H1 (cell line): ENCODE data around the gene HERC3. TPM values are rescaled to one million over a fixed set of nuclear protein-coding genes. Genes with fewer than 3 reads are reported as not detected.

Source experiments
- CTCF ChIA-PET: fragments of 300-600 bp; sonication (Branson Sonifier 250); formaldehyde crosslinking; loops from one replicate; lab custom pipeline; 2021; ENCODE audit not compliant: partially characterized antibody; lab: Charles Lee
- POLR2A ChIA-PET: fragments of 300-600 bp; sonication (Branson Sonifier 250); formaldehyde crosslinking; loops from one replicate; lab custom pipeline; 2021; ENCODE audit warnings: inconsistent platforms; ENCODE audit not compliant: partially characterized antibody; lab: Charles Lee
- DNase-seq, 2 experiments: peaks; one replicate each; pipeline versions ENCODE4 v3.0.0 to v3.0.0-alpha.2; 2010 to 2022; ENCODE audit warnings: low spot score in 2 of 2, low read depth in 1 of 2, mixed read lengths in 1 of 2
- FAIRE-seq: peaks from 2 replicates; lab custom pipeline; 2011; peaks lifted over from hg19 to GRCh38; lab: Jason Lieb, UNC
- H2AFZ ChIP-seq: 2 replicates; pipeline ENCODE4 v1.8.1; 2012; ENCODE audit warnings: low read length, inconsistent platforms
- H2AK5ac ChIP-seq: 2 replicates; pipeline ENCODE4 v1.6.1; 2013; ENCODE audit warnings: low read depth, low read length
- H2BK120ac ChIP-seq: replicated peaks from 2 replicates; pipeline ENCODE3; 2013; ENCODE audit warnings: low read depth, low read length, inconsistent platforms
- H2BK12ac ChIP-seq: 2 replicates; pipeline ENCODE4 v1.6.1; 2013; ENCODE audit warnings: low read depth, low read length
- H2BK15ac ChIP-seq: 2 replicates; pipeline ENCODE4 v1.6.1; 2013; ENCODE audit warnings: low read length
- H2BK20ac ChIP-seq: 2 replicates; pipeline ENCODE4 v1.6.1; 2013; ENCODE audit warnings: low read length
- H2BK5ac ChIP-seq: 2 replicates; pipeline ENCODE4 v1.6.1; 2013; ENCODE audit warnings: low read depth, low read length
- H3K14ac ChIP-seq: 2 replicates; pipeline ENCODE4 v1.6.1; 2013; ENCODE audit warnings: inconsistent platforms; ENCODE audit not compliant: insufficient read length
- H3K18ac ChIP-seq: 2 replicates; pipeline ENCODE4 v1.6.1; 2013; ENCODE audit warnings: low read length; ENCODE audit errors: extremely low read depth
- H3K23ac ChIP-seq: 2 replicates; pipeline ENCODE4 v1.6.1; 2013; ENCODE audit warnings: inconsistent platforms; ENCODE audit not compliant: insufficient read length
- H3K23me2 ChIP-seq: 2 replicates; pipeline ENCODE4 v1.6.1; 2013; ENCODE audit warnings: low read depth, low read length
- H3K27ac ChIP-seq: 2 replicates; pipeline ENCODE4 v1.6.1; 2011; ENCODE audit warnings: low read depth, low read length, inconsistent platforms
- H3K27me3 ChIP-seq, 4 experiments: replicated peaks in 1 of 4; 1 replicate in 1 of 4; 2 replicates in 3 of 4; pipeline versions ENCODE4 v1.6.1 to v1.8.1; 2011 to 2013; ENCODE audit warnings: low read length in 3 of 4, mild to moderate bottlenecking in 3 of 4, inconsistent platforms in 2 of 4, mixed read lengths in 2 of 4, moderate library complexity in 1 of 4; ENCODE audit not compliant: control insufficient read depth in 3 of 4, insufficient read depth in 3 of 4; ENCODE audit errors: extremely low read depth in 1 of 4
- H3K36me3 ChIP-seq, 4 experiments: 2 replicates each; pipeline versions ENCODE4 v1.6.1 to v1.8.1; 2011 to 2013; ENCODE audit warnings: mild to moderate bottlenecking in 4 of 4, low read length in 3 of 4, moderate library complexity in 2 of 4, control low read depth in 1 of 4, inconsistent platforms in 1 of 4; ENCODE audit not compliant: insufficient read depth in 4 of 4, control insufficient read depth in 2 of 4
- H3K4ac ChIP-seq: replicated peaks from 2 replicates; pipeline ENCODE3; 2013; ENCODE audit warnings: low read length, low read depth, mixed read lengths, inconsistent platforms; ENCODE audit not compliant: insufficient read length
- H3K4me1 ChIP-seq, 4 experiments: replicated peaks in 1 of 4; 1 replicate in 1 of 4; 2 replicates in 3 of 4; pipeline versions ENCODE4 v1.6.1 to v1.8.1; 2011 to 2013; ENCODE audit warnings: low read length in 3 of 4, inconsistent platforms in 2 of 4, mixed read lengths in 1 of 4; ENCODE audit not compliant: insufficient read depth in 4 of 4, control insufficient read depth in 3 of 4
- H3K4me2 ChIP-seq, 2 experiments: 2 replicates each; pipeline versions ENCODE4 v1.6.1 to v1.8.1; 2011 to 2013; ENCODE audit warnings: low read depth in 2 of 2, low read length in 2 of 2, control low read depth in 1 of 2, inconsistent platforms in 1 of 2, mild to moderate bottlenecking in 1 of 2; ENCODE audit not compliant: insufficient read depth in 1 of 2
- H3K4me3 ChIP-seq, 4 experiments: fragments of 200-600, 300-600 bp in 1 of 4; sonication (generic), shearing (Covaris generic), sonication (Bioruptor Twin) in 1 of 4; 2 replicates each; pipeline versions ENCODE4 v1.5.1 to v1.8.1; 2011 to 2016; ENCODE audit warnings: low read length in 4 of 4, low read depth in 3 of 4, control low read depth in 2 of 4, inconsistent platforms in 2 of 4, mild to moderate bottlenecking in 2 of 4, mixed read lengths in 1 of 4, moderate library complexity in 1 of 4; ENCODE audit not compliant: insufficient read depth in 2 of 4; ENCODE audit errors: extremely low read depth in 1 of 4
- H3K56ac ChIP-seq: replicated peaks from 2 replicates; pipeline ENCODE3; 2013; ENCODE audit warnings: low read depth, mild to moderate bottlenecking, mixed read lengths, low read length, inconsistent platforms; ENCODE audit not compliant: insufficient read length
- H3K79me1 ChIP-seq: 2 replicates; pipeline ENCODE4 v1.6.1; 2013; ENCODE audit warnings: low read depth, low read length, control low read depth
- H3K79me2 ChIP-seq, 2 experiments: 2 replicates each; pipeline versions ENCODE4 v1.6.1 to v1.8.1; 2012 to 2013; ENCODE audit warnings: low read length in 2 of 2, mild to moderate bottlenecking in 2 of 2, inconsistent platforms in 1 of 2; ENCODE audit not compliant: insufficient read depth in 2 of 2, control insufficient read depth in 1 of 2
- H3K9ac ChIP-seq, 4 experiments: replicated peaks in 1 of 4; 1 replicate in 1 of 4; 2 replicates in 3 of 4; pipeline versions ENCODE4 v1.6.1 to v1.8.1; 2011 to 2013; ENCODE audit warnings: low read depth in 3 of 4, low read length in 3 of 4, control low read depth in 2 of 4, mild to moderate bottlenecking in 2 of 4, moderate library complexity in 2 of 4, inconsistent platforms in 1 of 4; ENCODE audit errors: extremely low read depth in 1 of 4
- H3K9me3 ChIP-seq, 2 experiments: 2 replicates each; pipeline versions ENCODE4 v1.6.1 to v1.8.1; 2012 to 2013; ENCODE audit warnings: mild to moderate bottlenecking in 2 of 2, moderate library complexity in 2 of 2, control low read depth in 1 of 2, inconsistent platforms in 1 of 2, low read depth in 1 of 2, low read length in 1 of 2, mixed read lengths in 1 of 2; ENCODE audit not compliant: insufficient read depth in 2 of 2
- H4K20me1 ChIP-seq, 2 experiments: replicated peaks in 1 of 2; 2 replicates each; pipeline versions ENCODE3 to v1.8.1; 2011 to 2013; ENCODE audit warnings: inconsistent platforms in 2 of 2, low read length in 2 of 2, mild to moderate bottlenecking in 1 of 2; ENCODE audit not compliant: insufficient read depth in 2 of 2, control insufficient read depth in 1 of 2
- H4K5ac ChIP-seq: 2 replicates; pipeline ENCODE4 v1.6.1; 2013; ENCODE audit warnings: low read length, low read depth, mixed read lengths, inconsistent platforms; ENCODE audit not compliant: insufficient read length
- H4K8ac ChIP-seq: 2 replicates; pipeline ENCODE4 v1.8.0; 2013; ENCODE audit warnings: mild to moderate bottlenecking, moderate library complexity, low read length, inconsistent platforms; ENCODE audit not compliant: insufficient read depth; ENCODE audit errors: extremely low read depth
- H4K91ac ChIP-seq: replicated peaks from 2 replicates; pipeline ENCODE3; 2013; ENCODE audit warnings: low read length, mixed read lengths, inconsistent platforms; ENCODE audit not compliant: insufficient read length
- ASH2L ChIP-seq: fragments of 200-600, 300-600 bp; sonication (generic); IDR thresholded peaks from one replicate; pipeline ENCODE4 v1.7.1; 2017; ENCODE audit warnings: low read length
- BCL11A ChIP-seq, 2 experiments: IDR thresholded peaks; one replicate each; pipeline ENCODE4 v1.6.1; 2011; ENCODE audit warnings: low read depth in 2 of 2, low read length in 2 of 2, mild to moderate bottlenecking in 2 of 2
- CBX5 ChIP-seq: fragments of 300-800, 300-1000 bp; sonication (generic); IDR thresholded peaks from 2 replicates; pipeline ENCODE4 v1.7.1; 2016; ENCODE audit warnings: antibody characterized with exemption, low read length, low read depth
- MAFK ChIP-seq: IDR thresholded peaks from 2 replicates; pipeline ENCODE4 v1.6.1; 2012; ENCODE audit warnings: low read depth, mild to moderate bottlenecking, improper control_type of control experiment, low read length
- POLR2A ChIP-seq, 2 experiments: IDR thresholded peaks; 1 replicate in 1 of 2; 2 replicates in 1 of 2; pipeline ENCODE4 v1.6.1; 2011; ENCODE audit warnings: low read depth in 2 of 2, low read length in 2 of 2, mild to moderate bottlenecking in 2 of 2; ENCODE audit errors: control extremely low read depth in 1 of 2
- RXRA ChIP-seq: IDR thresholded peaks from 2 replicates; pipeline ENCODE4 v1.6.1; 2011; ENCODE audit warnings: low read depth, mild to moderate bottlenecking, low read length, moderate library complexity; ENCODE audit not compliant: insufficient read depth
- SP1 ChIP-seq: IDR thresholded peaks from 2 replicates; pipeline ENCODE4 v1.6.1; 2011; ENCODE audit warnings: low read depth, low read length
- TAF7 ChIP-seq: optimal IDR thresholded peaks from 2 replicates; pipeline ENCODE3; 2011; ENCODE audit warnings: low read depth, mild to moderate bottlenecking, inconsistent platforms, low read length, moderate library complexity, borderline replicate concordance
- YY1 ChIP-seq: IDR thresholded peaks from 2 replicates; pipeline ENCODE4 v1.6.1; 2011; ENCODE audit warnings: low read depth, mild to moderate bottlenecking, low read length
- WGBS, 2 experiments: shearing (Covaris generic) in 1 of 2; methylation state at CpG; one replicate each; pipeline versions ENCODE4 v1.1.6 to v1.1.7; 2013 to 2015; ENCODE audit warnings: low lambda C conversion rate in 2 of 2, mixed read lengths in 2 of 2, inconsistent platforms in 1 of 2, low coverage in 1 of 2, missing lambda C conversion rate in 1 of 2; ENCODE audit not compliant: insufficient replicate concordance in 2 of 2, insufficient coverage in 1 of 2, insufficient read length in 1 of 2; ENCODE audit errors: extremely low coverage in 1 of 2, missing lambda C conversion rate in 1 of 2; 5-methylcytosine and 5-hydroxymethylcytosine counted together
- polyA plus RNA-seq, 7 experiments: library from polyadenylated mRNA; depleted of rRNA in 3 of 7; stranded (reverse) in 5 of 7; unstranded in 2 of 7; fragments of >200 nt in 5 of 7; fragments of 200-250 nt in 2 of 7; gene quantifications; 1 replicate in 5 of 7; 2 replicates in 1 of 7; 4 replicates in 1 of 7; pipeline versions ENCODE4 v1.2.1 to v1.2.3, GENCODE V29; 2011 to 2013; ENCODE audit warnings: missing spikeins in 2 of 7, mixed read lengths in 2 of 7
- total RNA-seq: library from RNA; stranded (reverse); fragmentation: NEBNext Ultra II Directional; extraction: Animal tissue kit (Norgen Biotek cat#: 25700); gene quantifications from 2 replicates; pipeline ENCODE4 v1.2.1, GENCODE V29; 2021

HERC3 gene
- total and polyA plus RNA-seq, 2 of the 8 experiments (the other 6 are each of a cell fraction or from before 2014, with no cell fraction given), result 1.4 to 5.7 TPM

DNA sequence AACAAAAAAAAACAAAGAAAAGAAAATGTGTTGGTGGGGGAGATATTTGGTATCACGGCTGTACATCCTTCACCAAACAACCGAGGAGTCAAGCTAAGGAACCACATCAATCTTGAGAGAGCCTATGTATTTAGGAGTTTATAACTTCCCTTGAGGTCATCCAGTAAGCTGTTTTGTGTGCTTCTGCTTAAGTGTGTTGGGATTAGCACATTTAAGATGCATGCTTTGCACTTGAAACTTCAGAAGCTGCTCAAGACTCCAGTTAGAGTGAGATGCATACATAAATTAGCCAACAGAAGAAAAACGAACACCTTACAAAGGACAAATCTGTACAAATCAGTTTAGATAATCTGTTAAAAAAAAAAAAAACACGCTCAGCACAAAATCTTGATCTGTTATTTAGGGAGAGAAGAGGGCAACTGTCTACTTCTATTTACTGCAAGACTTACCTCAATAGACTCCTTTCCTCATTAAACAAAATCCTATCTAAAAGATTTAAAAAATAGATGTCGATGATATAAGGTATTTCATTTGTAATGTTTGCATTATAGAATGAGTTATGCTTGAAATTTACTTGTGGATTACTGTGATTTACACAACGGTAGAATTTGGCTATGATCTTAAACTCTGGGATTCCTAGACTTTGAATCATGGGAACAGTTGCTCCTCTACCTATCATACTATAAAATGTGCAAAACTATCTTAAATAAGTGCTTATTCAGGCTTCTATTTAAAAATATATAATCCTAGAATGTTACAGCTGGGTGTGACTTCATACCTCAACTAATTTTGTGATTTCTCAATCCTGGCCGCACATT is 159.2 kb downstream of the HERC3 start:
- WGBS, 2 experiments, result 93% methylated on average over 7 of the region's 7 CpGs; no CpG with 5 or more reads in 1 of the 2 experiments
- no peaks in the 10 kb centered on the region for H3K79me2 ChIP-seq
- H2BK12ac ChIP-seq, result no peak overlapping the region
- no peaks in the 10 kb centered on the region for H3K23me2 ChIP-seq
- H2AFZ ChIP-seq, result no peak overlapping the region
- POLR2A ChIA-PET, result no interaction called here
- no peak overlapping the region for H2BK5ac ChIP-seq
- H4K5ac ChIP-seq, result no peak overlapping the region
- DNase-seq, result no peak
- no peaks in the 10 kb centered on the region for H3K79me1 ChIP-seq
- H3K9ac ChIP-seq, result no peak overlapping the region
- peaks cover 2 to 30% (median 16%) of the 10 kb centered on the region in 4 experiments; a peak in 6 of 8 replicates for H3K36me3 ChIP-seq
- H4K8ac ChIP-seq, result no peak overlapping the region
- no peaks in the 10 kb centered on the region for H3K27me3 ChIP-seq
- H2BK20ac ChIP-seq, result no peak overlapping the region
- no peak overlapping the region for H3K23ac ChIP-seq
- no peak overlapping the region for H4K91ac ChIP-seq
- no peak overlapping the region for H3K27ac ChIP-seq
- CTCF ChIA-PET, result interaction anchor here (0.6 to 1.3 kb wide), 5 partner anchors 11 to 78 kb away, joined by 3 to 4 read pairs (median 3); no protein-coding TSS in a partner anchor
- TF ChIP-seq TAF7, result no peak
- TF ChIP-seq RXRA, result no peak
- TF ChIP-seq YY1, result no peak
- no peak for TF ChIP-seq CBX5
- no peak for TF ChIP-seq MAFK
- TF ChIP-seq ASH2L, result no peak
- no peak for TF ChIP-seq POLR2A (IDR thresholded peaks at IDR 0.05; ENCODE audit: control extremely low read depth in 1 of 2, low read depth in 2 of 2, low read length in 2 of 2)
- no peak for TF ChIP-seq BCL11A (IDR thresholded peaks at IDR 0.05; ENCODE audit: low read depth in 2 of 2, low read length in 2 of 2)
- no peak for TF ChIP-seq SP1
- TF ChIP-seq, all 59 proteins: peak for 0
- Histone ChIP-seq H4K20me1 (no peaks in the 10 kb centered on the region), H2BK120ac (no peak overlapping the region), H3K56ac (no peak overlapping the region), H3K4me3 (no peak overlapping the region), H3K9me3 (no peaks in the 10 kb centered on the region), H2BK15ac (no peak overlapping the region), H3K14ac (no peak overlapping the region), H3K4me2 (no peak overlapping the region), H3K4me1 (no peaks in the 10 kb centered on the region), H3K18ac (no peak overlapping the region), H3K4ac (no peak overlapping the region), H2AK5ac (no peak overlapping the region)
- FAIRE-seq, result no peak
